ENCODE results near the gene DGKQ.

Gene DGKQ

GRCh38 chr4:973431-974397 is at the start of gene DGKQ:
Gene DGKQ, minus strand, starts transcription at chr4:973569. Its CDS starts 87 bp downstream, at chr4:973482.
- DNase-seq (ENCODE audit: extremely low read depth in 1 of 2, low read depth in 1 of 2), result peak; percentile 59 to 88

GRCh38 chr4:1022739-1023066 is 49.3 kb upstream of the DGKQ start:
- no peak for DNase-seq (ENCODE audit: extremely low read depth in 1 of 2, low read depth in 1 of 2)

GRCh38 chr4:1022051-1022738 is 48.8 kb upstream of the DGKQ start:
- DNase-seq (ENCODE audit: extremely low read depth in 1 of 2, low read depth in 1 of 2), result no peak

GRCh38 chr4:1021386-1022050 is 48.1 kb upstream of the DGKQ start:
- no peak for DNase-seq (ENCODE audit: extremely low read depth in 1 of 2, low read depth in 1 of 2)

GRCh38 chr4:1019729-1020470 is 46.5 kb upstream of the DGKQ start:
- DNase-seq (ENCODE audit: extremely low read depth in 1 of 2, low read depth in 1 of 2), result no peak

- no peak for DNase-seq (ENCODE audit: extremely low read depth in 1 of 2, low read depth in 1 of 2)
Measured at GRCh38 chr4:1019320-1019719, 46.0 kb upstream of the DGKQ start.

GRCh38 chr4:1018147-1019020 is 45.0 kb upstream of the DGKQ start:
- DNase-seq (ENCODE audit: extremely low read depth in 1 of 2, low read depth in 1 of 2), result no peak

- DNase-seq (ENCODE audit: extremely low read depth in 1 of 2, low read depth in 1 of 2), result no peak
Measured at GRCh38 chr4:1017706-1018105, 44.3 kb upstream of the DGKQ start.

- no peak for DNase-seq (ENCODE audit: extremely low read depth in 1 of 2, low read depth in 1 of 2)
Measured at GRCh38 chr4:1017211-1017610, 43.8 kb upstream of the DGKQ start.

- DNase-seq (ENCODE audit: extremely low read depth in 1 of 2, low read depth in 1 of 2), result no peak
Measured at GRCh38 chr4:1015746-1016145, 42.4 kb upstream of the DGKQ start.

GRCh38 chr4:1015179-1015578 is 41.8 kb upstream of the DGKQ start:
- DNase-seq (ENCODE audit: extremely low read depth in 1 of 2, low read depth in 1 of 2), result no peak

GRCh38 chr4:1014291-1015167 is 41.2 kb upstream of the DGKQ start:
- DNase-seq (ENCODE audit: extremely low read depth in 1 of 2, low read depth in 1 of 2), result no peak

- no peak for DNase-seq (ENCODE audit: extremely low read depth in 1 of 2, low read depth in 1 of 2)
Measured at GRCh38 chr4:1013225-1014073, 40.1 kb upstream of the DGKQ start.

GRCh38 chr4:1012034-1012739 is 38.8 kb upstream of the DGKQ start:
- DNase-seq (ENCODE audit: extremely low read depth in 1 of 2, low read depth in 1 of 2), result peak in 1 of 2 donors; percentile 16

- no peak for DNase-seq (ENCODE audit: extremely low read depth in 1 of 2, low read depth in 1 of 2)
Measured at GRCh38 chr4:1011666-1012033, 38.3 kb upstream of the DGKQ start.

GRCh38 chr4:1011022-1011665 is 37.8 kb upstream of the DGKQ start, which contains the start of gene FGFRL1:
Gene FGFRL1, plus strand, starts transcription at chr4:1011626. Its CDS starts 860 bp downstream, at chr4:1012486.
- peak; percentile 81 to 92 for DNase-seq (ENCODE audit: extremely low read depth in 1 of 2, low read depth in 1 of 2)

Data from activated CD8-positive, alpha-beta memory T cell treated with anti-CD3 and anti-CD28 coated beads for 1 hour (primary cell).